ENCODE results near the gene TBX5.

The TBX5 gene

DNA sequence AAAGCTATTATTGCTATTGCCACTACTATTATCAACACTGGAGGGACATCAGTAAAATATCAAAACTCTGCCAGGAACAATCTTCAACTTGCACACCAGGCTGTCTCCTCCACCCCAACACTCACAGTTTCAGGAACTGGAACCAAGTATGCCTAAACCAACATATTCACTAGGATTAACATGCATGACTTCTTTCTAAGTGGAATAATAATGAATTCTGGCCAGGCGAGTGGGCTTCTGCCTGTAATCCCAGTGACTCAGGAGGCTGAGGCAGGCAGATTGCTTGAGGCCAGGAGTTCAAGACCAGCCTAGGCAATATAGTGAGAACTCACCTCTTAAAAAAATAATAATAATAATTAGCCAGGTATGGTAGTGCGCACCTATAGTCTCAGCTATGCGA is 58.1 kb downstream of the TBX5 start:
- TF ChIP-seq GATA2 (IDR thresholded peaks at IDR 0.05; ENCODE audit: low read depth, low read length) = no peak
- TF ChIP-seq GATA3 (IDR thresholded peaks at IDR 0.05; ENCODE audit: low read depth, low read length) = no peak

DNA sequence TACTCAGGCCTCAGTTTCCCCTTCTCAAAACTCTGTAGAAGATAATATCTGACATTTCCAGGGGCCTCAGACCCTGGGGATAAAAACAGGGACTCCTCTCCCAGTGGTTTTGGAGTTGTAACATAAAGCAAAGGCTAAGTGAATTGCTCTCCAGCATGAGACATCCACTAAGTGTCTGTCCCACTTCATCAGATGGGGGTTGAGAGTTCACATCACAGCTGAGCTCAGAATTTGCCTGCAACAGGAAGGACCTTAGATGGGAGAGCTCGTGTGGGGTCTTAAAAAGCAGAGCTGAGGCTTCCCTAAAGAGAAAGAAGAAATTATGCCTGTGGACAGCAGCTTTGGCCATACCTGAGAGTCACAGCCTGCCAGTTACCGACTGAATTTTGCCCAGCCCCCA is 61.1 kb downstream of the TBX5 start:
- TF ChIP-seq GATA3 (IDR thresholded peaks at IDR 0.05; ENCODE audit: low read depth, low read length) (no peak), GATA2 (IDR thresholded peaks at IDR 0.05; ENCODE audit: low read depth, low read length) (no peak)

DNA sequence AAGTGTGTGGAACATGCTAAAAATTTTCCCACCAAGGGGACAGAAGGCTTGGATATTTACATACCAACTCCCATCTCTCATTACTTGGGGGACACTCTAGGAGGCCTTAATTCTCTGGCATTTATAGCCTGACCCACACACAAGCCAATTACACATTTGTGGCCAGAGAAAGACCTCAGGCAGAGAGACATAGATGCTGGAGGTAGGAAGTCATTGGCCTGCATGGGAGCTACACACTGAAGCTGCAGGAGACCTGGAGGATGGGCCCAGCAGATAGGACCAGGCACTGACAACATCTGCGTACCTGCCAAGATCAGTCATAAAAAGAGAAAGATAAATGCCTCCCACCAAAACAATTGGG is 61.7 kb downstream of the TBX5 start:
- TF ChIP-seq GATA2 (IDR thresholded peaks at IDR 0.05; ENCODE audit: low read depth, low read length) = no peak
- TF ChIP-seq GATA3 (IDR thresholded peaks at IDR 0.05; ENCODE audit: low read depth, low read length) = no peak

DNA sequence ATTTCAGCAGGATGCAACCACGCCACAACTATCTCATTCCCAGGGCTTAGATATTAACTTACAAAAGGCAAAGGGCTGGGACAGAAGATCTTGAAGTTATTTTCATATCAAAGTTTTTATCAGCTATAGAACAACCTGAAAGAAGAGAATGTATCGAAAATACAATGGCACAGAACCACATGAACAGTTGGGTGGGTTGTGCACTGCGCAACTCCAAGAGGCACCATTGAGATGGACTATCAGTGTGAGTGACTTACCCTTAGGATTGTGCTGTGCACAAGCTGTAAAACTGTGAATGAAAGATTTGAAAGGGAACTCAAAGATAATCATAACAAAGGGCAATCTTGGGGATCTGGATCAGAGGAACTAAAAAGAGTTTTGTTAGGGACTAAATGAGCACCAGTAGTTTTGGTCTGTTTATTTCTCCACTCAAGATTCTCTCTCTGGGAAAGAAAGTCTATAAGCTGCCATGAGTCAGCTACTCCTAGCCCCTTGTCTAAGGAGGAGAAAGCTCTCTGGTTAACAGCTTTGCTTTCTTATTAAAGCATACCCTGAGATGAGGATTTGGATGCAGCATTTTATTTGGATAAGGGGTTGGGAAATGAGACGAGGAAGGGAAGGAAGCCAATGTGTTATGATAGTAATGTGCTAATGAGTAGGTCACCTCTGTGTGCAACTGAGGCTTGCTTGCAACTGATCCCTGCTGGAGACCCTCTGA is 62.2 kb downstream of the TBX5 start:
- TF ChIP-seq GATA3 (IDR thresholded peaks at IDR 0.05; ENCODE audit: low read depth, low read length) (no peak), GATA2 (IDR thresholded peaks at IDR 0.05; ENCODE audit: low read depth, low read length) (no peak)

DNA sequence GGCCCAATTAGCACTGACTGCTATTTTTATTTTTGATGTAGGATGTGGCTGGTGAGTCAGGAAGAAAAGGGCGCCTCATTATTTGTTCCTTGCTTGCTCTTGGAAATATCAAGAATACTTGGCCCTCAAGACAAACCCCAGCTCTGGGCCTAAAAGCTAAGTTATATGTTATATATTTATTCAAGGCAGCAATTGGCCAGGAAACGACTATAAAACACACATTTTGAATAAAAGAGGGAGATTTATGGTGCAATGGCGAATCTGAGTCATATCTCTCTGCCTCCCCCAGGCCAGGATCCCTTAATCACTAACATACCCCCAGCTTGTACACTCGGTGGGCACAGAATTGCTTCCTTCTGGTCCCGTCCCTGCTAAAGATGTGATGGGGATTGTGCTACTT is 63.3 kb downstream of the TBX5 start:
- TF ChIP-seq GATA3 (IDR thresholded peaks at IDR 0.05; ENCODE audit: low read depth, low read length) = no peak

DNA sequence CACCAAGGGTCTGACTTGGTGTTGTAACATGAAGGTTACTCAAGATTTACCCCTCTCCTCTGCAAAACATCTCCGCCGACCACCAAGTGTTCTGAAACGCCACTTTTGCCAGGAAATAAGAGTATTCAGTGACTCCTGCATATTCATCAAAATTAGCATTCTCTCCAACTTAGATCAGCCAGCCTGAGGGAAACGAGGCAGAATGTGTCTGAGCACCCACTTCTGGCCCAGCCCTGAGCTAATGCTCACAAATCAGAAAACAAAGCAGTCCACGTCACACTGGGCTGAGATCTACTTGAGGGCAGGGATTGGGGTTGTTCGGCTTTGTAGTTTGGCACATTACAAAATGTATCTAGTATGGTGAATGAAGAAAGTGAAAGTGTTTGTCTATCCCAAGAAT is 64.3 kb downstream of the TBX5 start:
- TF ChIP-seq GATA3 (IDR thresholded peaks at IDR 0.05; ENCODE audit: low read depth, low read length) (no peak), GATA2 (IDR thresholded peaks at IDR 0.05; ENCODE audit: low read depth, low read length) (no peak)

DNA sequence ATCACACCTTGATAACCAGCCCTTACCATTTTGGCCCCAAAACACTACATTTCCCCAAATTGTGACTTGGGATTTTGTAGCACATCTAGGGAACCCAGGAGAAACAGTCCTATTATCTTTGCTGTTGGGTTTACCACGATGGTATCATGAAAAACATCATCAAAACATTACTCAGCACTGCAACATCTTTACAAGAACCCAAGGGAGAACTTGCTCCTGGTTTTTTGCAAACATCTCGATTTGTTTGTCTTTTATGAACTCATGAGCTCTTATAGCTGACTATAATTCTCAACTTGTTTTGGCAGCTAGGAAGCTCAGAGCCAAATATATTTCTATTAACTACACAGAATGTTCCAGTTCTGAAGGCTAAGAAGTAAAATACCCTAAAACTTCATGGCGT is 65.7 kb downstream of the TBX5 start:
- TF ChIP-seq GATA2 (IDR thresholded peaks at IDR 0.05; ENCODE audit: low read depth, low read length) = no peak
- no peak for TF ChIP-seq GATA3 (IDR thresholded peaks at IDR 0.05; ENCODE audit: low read depth, low read length)

DNA sequence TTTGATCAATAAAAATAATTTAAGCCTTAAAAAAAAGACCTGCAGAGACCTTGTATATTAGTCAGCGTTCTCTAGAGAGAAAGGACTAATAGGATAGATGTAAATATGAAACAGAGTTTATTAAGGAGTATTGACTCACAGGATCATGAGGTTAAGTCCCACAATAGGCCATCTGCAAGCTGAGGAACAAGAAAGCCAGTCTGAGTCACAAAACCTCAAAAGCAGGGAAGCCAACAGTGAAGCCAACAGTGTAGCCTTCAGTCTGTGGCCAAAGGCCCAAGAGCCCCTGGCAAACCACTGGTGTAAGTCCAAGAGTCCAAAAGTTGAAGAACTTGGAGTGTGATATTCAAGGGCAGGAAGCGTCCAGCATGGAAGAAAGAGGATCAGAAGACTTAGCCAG is 66.3 kb downstream of the TBX5 start:
- TF ChIP-seq GATA3 (IDR thresholded peaks at IDR 0.05; ENCODE audit: low read depth, low read length) = no peak
- no peak for TF ChIP-seq GATA2 (IDR thresholded peaks at IDR 0.05; ENCODE audit: low read depth, low read length)

DNA sequence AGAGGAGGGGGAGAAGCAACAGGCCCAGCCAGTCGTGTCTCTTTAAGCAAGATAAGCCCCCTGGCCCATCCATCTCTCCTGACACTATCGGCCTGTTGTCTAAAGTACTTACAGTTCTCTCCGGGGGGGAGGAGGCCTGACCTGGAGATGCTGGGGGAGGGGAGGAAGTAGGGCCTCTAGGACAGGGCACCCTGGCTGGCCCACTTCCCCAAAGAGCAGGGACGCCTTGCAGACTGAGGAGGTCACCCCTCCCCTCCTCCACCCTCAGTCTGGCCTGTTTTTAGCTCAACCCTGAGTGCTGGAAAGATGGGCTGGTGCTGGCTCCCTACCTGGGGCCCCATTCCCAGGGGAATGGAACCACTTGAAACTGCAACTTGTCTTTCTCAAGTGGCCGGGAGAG is 70.3 kb downstream of the TBX5 start:
- TF ChIP-seq GATA2 (IDR thresholded peaks at IDR 0.05; ENCODE audit: low read depth, low read length) = no peak
- no peak for TF ChIP-seq GATA3 (IDR thresholded peaks at IDR 0.05; ENCODE audit: low read depth, low read length)

DNA sequence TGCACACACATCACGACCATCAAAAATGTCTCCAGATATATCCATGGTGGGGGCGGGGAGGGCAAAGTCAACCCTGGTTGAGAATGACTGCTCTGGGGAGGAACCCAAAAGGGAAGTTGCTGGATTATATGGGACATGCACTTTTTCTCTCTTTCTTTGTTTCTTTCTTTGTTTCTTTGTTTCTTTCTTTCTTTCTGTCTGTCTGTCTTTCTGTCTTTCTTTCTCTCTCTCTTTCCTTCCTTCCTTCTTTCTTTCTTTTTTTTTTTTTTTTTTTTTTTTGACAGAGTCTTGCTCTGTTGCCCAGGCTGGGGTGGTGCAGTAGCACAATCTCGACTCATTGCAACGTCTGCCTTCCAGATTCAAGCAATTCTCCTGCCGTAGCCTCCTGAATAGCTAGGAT is 71.5 kb downstream of the TBX5 start:
- TF ChIP-seq GATA3 (IDR thresholded peaks at IDR 0.05; ENCODE audit: low read depth, low read length) (no peak), GATA2 (IDR thresholded peaks at IDR 0.05; ENCODE audit: low read depth, low read length) (no peak)

DNA sequence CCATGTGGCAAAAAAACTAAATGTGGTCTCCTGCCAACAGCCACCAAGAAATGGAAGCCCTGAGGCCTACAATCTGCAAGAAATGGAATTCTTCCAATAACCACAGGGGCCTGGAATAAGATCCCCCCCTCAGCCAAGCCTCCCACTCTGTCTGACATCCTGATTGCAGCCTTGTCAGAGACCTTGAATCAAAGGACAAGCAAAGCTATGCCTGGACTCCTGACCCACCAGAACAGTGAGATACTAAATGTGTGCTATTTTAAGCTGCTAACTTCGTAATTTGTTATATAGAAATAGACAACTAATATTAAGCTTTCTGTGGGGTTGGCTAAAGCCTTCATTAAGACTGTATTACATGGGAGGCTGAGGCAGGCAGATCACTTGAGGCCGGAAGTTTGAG is 77.7 kb downstream of the TBX5 start:
- TF ChIP-seq GATA3 (IDR thresholded peaks at IDR 0.05; ENCODE audit: low read depth, low read length) = no peak
- TF ChIP-seq GATA2 (IDR thresholded peaks at IDR 0.05; ENCODE audit: low read depth, low read length) = no peak

DNA sequence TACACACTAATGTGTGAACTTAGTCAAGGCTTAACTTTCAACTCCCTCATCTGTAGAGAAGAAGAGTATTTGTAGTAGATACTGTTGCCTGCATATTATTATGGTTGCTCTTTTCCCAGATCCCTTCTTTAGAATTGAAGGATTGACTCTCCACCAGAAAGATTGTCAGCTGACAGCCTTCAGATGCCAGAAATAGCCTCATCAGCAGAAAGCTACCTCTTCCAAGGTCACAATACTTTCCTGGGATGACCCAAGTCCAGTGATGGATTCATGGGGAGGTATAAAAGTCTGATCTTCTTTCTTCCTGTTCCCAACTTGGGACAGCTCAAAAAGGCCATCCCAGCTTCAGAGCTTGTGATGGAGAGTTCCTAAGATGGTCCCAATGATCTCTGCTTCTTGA is 78.2 kb downstream of the TBX5 start:
- TF ChIP-seq GATA3 (IDR thresholded peaks at IDR 0.05; ENCODE audit: low read depth, low read length) = no peak
- no peak for TF ChIP-seq GATA2 (IDR thresholded peaks at IDR 0.05; ENCODE audit: low read depth, low read length)

DNA sequence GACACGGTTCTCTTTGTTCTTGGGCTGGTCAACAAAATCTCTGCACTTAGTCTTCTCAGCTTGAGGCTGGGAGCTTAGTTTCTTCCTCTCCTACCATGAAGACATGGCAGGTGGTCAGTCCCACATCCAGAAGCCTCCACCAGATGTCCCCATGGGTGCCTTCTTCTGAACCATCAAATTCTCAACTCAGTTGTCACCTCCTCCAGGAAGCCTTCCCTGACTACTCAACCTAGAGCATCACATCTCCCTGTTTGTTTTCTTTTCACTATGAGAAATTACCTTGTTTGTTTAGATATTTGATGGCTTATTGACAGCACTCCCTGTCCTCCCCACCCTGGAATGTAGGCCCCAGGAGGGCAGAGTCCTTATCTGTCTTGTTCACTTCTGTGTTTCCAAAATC is 84.4 kb downstream of the TBX5 start:
- TF ChIP-seq GATA2 (IDR thresholded peaks at IDR 0.05; ENCODE audit: low read depth, low read length) (no peak), GATA3 (IDR thresholded peaks at IDR 0.05; ENCODE audit: low read depth, low read length) (no peak)

DNA sequence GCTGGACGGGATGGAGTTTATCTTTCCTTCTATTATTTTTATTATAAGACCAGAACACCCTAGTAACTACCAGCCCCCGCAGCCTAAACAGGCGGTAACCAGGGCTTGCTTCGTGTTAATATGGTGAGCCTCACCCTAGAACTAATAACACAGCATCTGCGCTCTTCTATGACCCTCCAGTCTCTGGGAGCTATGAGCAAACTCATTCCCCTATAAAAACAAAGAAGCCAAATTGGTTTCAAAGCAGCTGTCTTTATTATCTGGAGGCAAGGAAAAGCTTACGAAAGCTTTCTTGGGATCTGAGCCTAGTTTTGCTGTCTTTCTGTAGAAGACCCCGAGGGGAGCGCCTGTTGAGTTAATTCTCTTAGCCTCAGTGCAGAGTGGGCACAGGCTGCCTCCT is 85.0 kb downstream of the TBX5 start:
- no peak for TF ChIP-seq GATA3 (IDR thresholded peaks at IDR 0.05; ENCODE audit: low read depth, low read length)

DNA sequence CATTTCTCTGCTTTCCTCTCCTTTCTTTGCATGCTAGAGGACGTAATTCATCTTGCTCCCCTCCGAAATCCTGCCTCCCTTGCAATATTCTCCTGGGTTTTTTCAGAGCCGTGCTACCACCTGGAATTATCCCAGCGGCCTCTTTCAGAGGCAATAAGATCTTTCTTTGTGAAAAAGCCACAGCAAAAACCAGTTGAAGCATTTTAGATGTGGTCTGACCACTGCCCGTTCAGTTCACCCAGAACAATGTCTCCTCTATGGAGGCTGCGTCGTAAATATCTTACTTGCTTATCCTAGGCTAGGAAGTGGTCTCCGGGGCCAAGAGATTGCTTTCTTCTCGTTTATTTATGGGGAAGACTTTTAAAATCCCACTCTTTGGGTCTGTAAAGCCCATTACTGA is 85.8 kb downstream of the TBX5 start:
- TF ChIP-seq GATA2 (IDR thresholded peaks at IDR 0.05; ENCODE audit: low read depth, low read length) = no peak
- no peak for TF ChIP-seq GATA3 (IDR thresholded peaks at IDR 0.05; ENCODE audit: low read depth, low read length)

DNA sequence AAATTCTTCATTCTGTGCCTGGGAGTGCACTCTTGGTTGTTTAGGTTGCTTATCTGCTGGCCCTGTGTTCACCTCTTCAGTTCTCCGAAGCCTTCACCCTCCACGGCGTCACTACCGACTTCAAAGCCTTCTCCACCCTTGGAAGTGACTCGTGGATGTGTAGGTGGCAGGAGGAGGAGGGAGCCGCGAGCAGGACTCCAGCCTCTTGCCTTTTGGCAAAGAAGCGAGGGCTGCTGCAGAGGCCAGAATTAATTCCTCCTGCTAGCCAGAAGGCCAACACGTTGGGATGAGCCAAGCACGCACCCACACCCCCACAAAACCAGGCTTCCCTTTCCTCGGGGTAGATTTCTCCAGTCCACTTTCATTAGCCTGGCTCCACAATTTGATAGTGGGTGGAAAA is 86.5 kb downstream of the TBX5 start:
- TF ChIP-seq GATA2 (IDR thresholded peaks at IDR 0.05; ENCODE audit: low read depth, low read length) (no peak), GATA3 (IDR thresholded peaks at IDR 0.05; ENCODE audit: low read depth, low read length) (no peak)
